OCI-LY3 (cell line): ENCODE measurements around the gene IFT88.

ENCODE experiments used
- EZH2phosphoT487 ChIP-seq: fragments of 200-600 bp; shearing (Covaris generic); IDR thresholded peaks from 2 replicates; pipeline ENCODE4 v1.6.1; 2018; ENCODE audit warnings: antibody characterized with exemption, mixed run types, low read depth
- TF ChIP-seq, protein P1 (sequence below): fragments of 200-600, 300-600 bp; sonication (generic); IDR thresholded peaks from 2 replicates; pipeline ENCODE4 v1.5.1; 2014; ENCODE audit warnings: antibody characterized with exemption, low read length, low read depth

DNA sequence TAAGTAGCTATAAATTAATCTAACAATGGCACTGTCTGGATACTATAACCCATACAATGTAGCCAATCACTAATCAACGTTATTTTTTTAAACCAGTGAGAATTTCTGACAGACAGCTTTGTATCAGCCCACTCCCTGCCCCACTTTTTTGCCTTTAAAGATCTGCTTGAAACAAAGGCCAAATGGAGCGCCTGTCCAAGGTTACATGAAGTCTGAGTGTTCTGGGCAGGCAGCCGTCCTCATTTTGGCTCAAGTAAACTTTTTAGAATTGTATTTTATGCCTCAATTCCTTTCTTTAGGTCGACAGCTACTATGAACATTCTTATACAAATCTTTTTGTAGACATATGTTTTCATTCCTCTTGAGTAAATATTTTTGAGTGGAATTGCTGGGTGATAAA is 6.2 kb downstream of the IFT88 start:
- TF ChIP-seq, protein P1, sequence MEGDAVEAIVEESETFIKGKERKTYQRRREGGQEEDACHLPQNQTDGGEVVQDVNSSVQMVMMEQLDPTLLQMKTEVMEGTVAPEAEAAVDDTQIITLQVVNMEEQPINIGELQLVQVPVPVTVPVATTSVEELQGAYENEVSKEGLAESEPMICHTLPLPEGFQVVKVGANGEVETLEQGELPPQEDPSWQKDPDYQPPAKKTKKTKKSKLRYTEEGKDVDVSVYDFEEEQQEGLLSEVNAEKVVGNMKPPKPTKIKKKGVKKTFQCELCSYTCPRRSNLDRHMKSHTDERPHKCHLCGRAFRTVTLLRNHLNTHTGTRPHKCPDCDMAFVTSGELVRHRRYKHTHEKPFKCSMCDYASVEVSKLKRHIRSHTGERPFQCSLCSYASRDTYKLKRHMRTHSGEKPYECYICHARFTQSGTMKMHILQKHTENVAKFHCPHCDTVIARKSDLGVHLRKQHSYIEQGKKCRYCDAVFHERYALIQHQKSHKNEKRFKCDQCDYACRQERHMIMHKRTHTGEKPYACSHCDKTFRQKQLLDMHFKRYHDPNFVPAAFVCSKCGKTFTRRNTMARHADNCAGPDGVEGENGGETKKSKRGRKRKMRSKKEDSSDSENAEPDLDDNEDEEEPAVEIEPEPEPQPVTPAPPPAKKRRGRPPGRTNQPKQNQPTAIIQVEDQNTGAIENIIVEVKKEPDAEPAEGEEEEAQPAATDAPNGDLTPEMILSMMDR, result no peak
- TF ChIP-seq EZH2phosphoT487, result no peak
